K562 (cell line): ENCODE data around the gene ZDHHC8. TPM values are rescaled to one million over a fixed set of nuclear protein-coding genes. Genes with fewer than 3 reads are reported as not detected.

Source experiments
- ARHGAP35 ChIP-seq: fragments of 450-650 bp; IDR thresholded peaks from 2 replicates; pipeline ENCODE4 v1.6.1; 2018; ENCODE audit not compliant: partially characterized antibody
- BRD9 ChIP-seq: fragments of 450-650 bp; IDR thresholded peaks from 2 replicates; pipeline ENCODE4 v1.6.1; 2018; ENCODE audit warnings: low read depth; ENCODE audit not compliant: partially characterized antibody
- CHCHD3 ChIP-seq: fragments of 250-450 bp; sonication (Bioruptor Pico); IDR thresholded peaks from 2 replicates; pipeline ENCODE4 v2.1.2; 2022; ENCODE audit warnings: mild to moderate bottlenecking
- DNMT1 ChIP-seq: fragments of 450-650 bp; IDR thresholded peaks from 2 replicates; pipeline ENCODE4 v1.6.1; 2016; ENCODE audit warnings: antibody characterized with exemption, mild to moderate bottlenecking
- GATA2 ChIP-seq: sonication (generic); formaldehyde crosslinking; IDR thresholded peaks from 2 replicates; pipeline ENCODE4 v1.4.0; 2020; ENCODE audit warnings: mild to moderate bottlenecking, missing genetic modification reagents
- HNRNPH1 ChIP-seq: fragments of 200-400 bp; formaldehyde crosslinking; optimal IDR thresholded peaks from 2 replicates; pipeline ENCODE3; 2017; ENCODE audit warnings: low read depth, mild to moderate bottlenecking, low read length, moderate library complexity
- HNRNPK ChIP-seq: fragments of 200-400 bp; formaldehyde crosslinking; IDR thresholded peaks from one replicate; pipeline ENCODE4 v1.6.1; 2018; ENCODE audit warnings: mild to moderate bottlenecking, low read depth, low read length; ENCODE audit not compliant: poor library complexity, severe bottlenecking
- HNRNPLL ChIP-seq: fragments of 200-400 bp; formaldehyde crosslinking; IDR thresholded peaks from 2 replicates; pipeline ENCODE4 v1.6.1; 2017; ENCODE audit warnings: low read length, low read depth, mild to moderate bottlenecking; ENCODE audit not compliant: poor library complexity, severe bottlenecking
- KDM5B ChIP-seq: fragments of 200-600 bp; sonication (generic); IDR thresholded peaks from 2 replicates; pipeline ENCODE4 v1.6.1; 2012; ENCODE audit warnings: low read depth, mild to moderate bottlenecking, moderate library complexity, low read length, control low read depth, inconsistent platforms; ENCODE audit not compliant: insufficient replicate concordance
- PHB ChIP-seq: fragments of 250-450 bp; sonication (Bioruptor Pico); IDR thresholded peaks from 2 replicates; pipeline ENCODE4 v1.5.0; 2021
- SRSF1 ChIP-seq: fragments of 200-400 bp; formaldehyde crosslinking; IDR thresholded peaks from 2 replicates; pipeline ENCODE4 v1.6.1; 2017; ENCODE audit warnings: mild to moderate bottlenecking, low read depth, low read length, moderate library complexity
- SUPT5H ChIP-seq: fragments of 450-650 bp; IDR thresholded peaks from 2 replicates; pipeline ENCODE4 v1.6.1; 2016
- TRIM24 ChIP-seq, 2 experiments: fragments of 450-650 bp; IDR thresholded peaks; 2 replicates each; pipeline ENCODE4 v1.6.1; 2016
- ZFP36 ChIP-seq: fragments of 150-350 bp; IDR thresholded peaks from 2 replicates; pipeline ENCODE4 v1.6.1; 2018; ENCODE audit warnings: low read length, low read depth; ENCODE audit not compliant: partially characterized antibody
- ZNF764 ChIP-seq: fragments of 250-450 bp; sonication (Bioruptor Pico); IDR thresholded peaks from 2 replicates; pipeline ENCODE4 v1.4.0; 2020; ENCODE audit warnings: low read depth, mild to moderate bottlenecking, moderate library complexity
- polyA plus RNA-seq, 8 experiments: library from polyadenylated mRNA; depleted of rRNA in 4 of 8; stranded (reverse) in 5 of 8; unstranded in 3 of 8; fragments of >200 nt; fragmentation: Nextera tagmentation in 2 of 8; fragmentation: Illumina TruSeq in 1 of 8; extraction: Ambion mirVana in 2 of 8; extraction: Trizol in 1 of 8; gene quantifications; 2 replicates each; pipeline versions ENCODE4 v1.2.1 to v1.2.3, GENCODE V29; 2011 to 2014; ENCODE audit warnings: inconsistent platforms in 1 of 8, missing spikeins in 1 of 8
- total RNA-seq, 7 experiments: library from RNA; depleted of rRNA in 6 of 7; stranded (reverse); fragments of >200 nt in 6 of 7; fragmentation: Illumina TruSeq in 2 of 7; extraction: Trizol in 2 of 7; gene quantifications; 2 replicates each; pipeline versions ENCODE4 v1.2.1 to v1.2.3, GENCODE V29; 2011 to 2021; ENCODE audit warnings: low replicate concordance in 1 of 7
- TF ChIP-seq, protein P1 (sequence below): fragments of 450-650 bp; IDR thresholded peaks from 2 replicates; pipeline ENCODE4 v1.7.1; 2018; ENCODE audit warnings: mild to moderate bottlenecking, low read depth; ENCODE audit not compliant: partially characterized antibody
- TF ChIP-seq, protein P2 (sequence below): sonication (generic); IDR thresholded peaks from 2 replicates; pipeline ENCODE4 v1.6.1; 2016
- TF ChIP-seq, protein P3 (sequence below): fragments of 450-650 bp; IDR thresholded peaks from 2 replicates; pipeline ENCODE4 v1.6.1; 2018; ENCODE audit warnings: mild to moderate bottlenecking, low read depth; ENCODE audit not compliant: partially characterized antibody
- TF ChIP-seq, protein P4 (sequence below): fragments of 250-450 bp; sonication (Bioruptor Pico); IDR thresholded peaks from 2 replicates; pipeline ENCODE4 v1.4.0; 2020; ENCODE audit warnings: mild to moderate bottlenecking

ZDHHC8 gene
- total and polyA plus RNA-seq, 9 of the 15 experiments (the other 6 are each of a cell fraction or from before 2014, with no cell fraction given), result 0.04 to 109 (median 16.4) TPM

DNA sequence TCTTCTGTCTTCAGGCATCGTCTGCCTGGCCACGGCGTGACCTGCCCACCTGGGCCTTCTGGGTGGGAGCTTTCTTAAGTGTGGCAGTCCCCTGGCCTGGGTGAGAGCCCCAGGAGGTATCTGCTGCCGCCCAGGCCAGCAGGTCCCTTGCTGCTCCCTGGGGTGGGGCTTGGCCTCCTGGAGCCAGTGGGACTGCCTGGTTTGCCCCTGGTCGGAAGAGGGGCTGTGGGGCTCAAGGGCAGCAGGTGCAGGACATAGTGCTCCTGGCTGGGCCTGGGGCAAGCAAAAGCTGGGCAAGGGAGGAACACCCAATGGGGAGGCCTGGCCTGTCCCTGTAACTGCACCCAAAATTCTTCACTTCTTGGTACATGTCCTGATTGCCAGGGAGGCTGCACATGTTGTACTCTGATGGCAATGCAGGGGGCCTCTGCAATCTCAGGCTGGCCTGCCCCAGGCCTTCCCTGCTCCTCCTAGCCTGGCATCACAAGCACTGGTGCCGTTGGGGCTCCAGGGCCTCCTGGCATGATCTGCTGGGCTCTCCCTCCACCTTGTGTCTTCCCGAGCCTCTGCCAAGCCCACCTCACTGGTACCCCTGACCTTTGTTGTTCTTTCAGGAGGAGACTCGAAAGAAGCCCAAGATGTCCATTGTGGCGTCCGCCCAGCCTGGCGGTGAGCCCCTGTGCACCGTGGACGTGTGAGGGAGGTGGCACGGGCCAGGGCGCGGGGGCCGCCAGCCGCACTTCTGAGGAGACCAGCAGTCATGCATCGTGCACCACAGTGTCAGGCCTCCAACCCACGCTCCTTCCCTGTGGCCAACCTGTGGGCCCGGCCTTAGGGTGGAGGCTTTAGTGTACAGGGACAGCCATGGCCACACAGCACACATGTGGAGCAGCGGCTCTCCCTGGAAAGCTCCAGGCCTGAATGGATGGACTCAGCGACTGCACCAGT is 21.9 kb upstream of the ZDHHC8 start (continued):
- TF ChIP-seq, protein P1, sequence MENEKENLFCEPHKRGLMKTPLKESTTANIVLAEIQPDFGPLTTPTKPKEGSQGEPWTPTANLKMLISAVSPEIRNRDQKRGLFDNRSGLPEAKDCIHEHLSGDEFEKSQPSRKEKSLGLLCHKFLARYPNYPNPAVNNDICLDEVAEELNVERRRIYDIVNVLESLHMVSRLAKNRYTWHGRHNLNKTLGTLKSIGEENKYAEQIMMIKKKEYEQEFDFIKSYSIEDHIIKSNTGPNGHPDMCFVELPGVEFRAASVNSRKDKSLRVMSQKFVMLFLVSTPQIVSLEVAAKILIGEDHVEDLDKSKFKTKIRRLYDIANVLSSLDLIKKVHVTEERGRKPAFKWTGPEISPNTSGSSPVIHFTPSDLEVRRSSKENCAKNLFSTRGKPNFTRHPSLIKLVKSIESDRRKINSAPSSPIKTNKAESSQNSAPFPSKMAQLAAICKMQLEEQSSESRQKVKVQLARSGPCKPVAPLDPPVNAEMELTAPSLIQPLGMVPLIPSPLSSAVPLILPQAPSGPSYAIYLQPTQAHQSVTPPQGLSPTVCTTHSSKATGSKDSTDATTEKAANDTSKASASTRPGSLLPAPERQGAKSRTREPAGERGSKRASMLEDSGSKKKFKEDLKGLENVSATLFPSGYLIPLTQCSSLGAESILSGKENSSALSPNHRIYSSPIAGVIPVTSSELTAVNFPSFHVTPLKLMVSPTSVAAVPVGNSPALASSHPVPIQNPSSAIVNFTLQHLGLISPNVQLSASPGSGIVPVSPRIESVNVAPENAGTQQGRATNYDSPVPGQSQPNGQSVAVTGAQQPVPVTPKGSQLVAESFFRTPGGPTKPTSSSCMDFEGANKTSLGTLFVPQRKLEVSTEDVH, result no peak
- TF ChIP-seq HNRNPH1, result no peak
- TF ChIP-seq HNRNPLL, result peak; percentile 38
- TF ChIP-seq, protein P2, sequence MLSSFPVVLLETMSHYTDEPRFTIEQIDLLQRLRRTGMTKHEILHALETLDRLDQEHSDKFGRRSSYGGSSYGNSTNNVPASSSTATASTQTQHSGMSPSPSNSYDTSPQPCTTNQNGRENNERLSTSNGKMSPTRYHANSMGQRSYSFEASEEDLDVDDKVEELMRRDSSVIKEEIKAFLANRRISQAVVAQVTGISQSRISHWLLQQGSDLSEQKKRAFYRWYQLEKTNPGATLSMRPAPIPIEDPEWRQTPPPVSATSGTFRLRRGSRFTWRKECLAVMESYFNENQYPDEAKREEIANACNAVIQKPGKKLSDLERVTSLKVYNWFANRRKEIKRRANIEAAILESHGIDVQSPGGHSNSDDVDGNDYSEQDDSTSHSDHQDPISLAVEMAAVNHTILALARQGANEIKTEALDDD, result no peak
- TF ChIP-seq HNRNPK, result no peak
- TF ChIP-seq, protein P3, sequence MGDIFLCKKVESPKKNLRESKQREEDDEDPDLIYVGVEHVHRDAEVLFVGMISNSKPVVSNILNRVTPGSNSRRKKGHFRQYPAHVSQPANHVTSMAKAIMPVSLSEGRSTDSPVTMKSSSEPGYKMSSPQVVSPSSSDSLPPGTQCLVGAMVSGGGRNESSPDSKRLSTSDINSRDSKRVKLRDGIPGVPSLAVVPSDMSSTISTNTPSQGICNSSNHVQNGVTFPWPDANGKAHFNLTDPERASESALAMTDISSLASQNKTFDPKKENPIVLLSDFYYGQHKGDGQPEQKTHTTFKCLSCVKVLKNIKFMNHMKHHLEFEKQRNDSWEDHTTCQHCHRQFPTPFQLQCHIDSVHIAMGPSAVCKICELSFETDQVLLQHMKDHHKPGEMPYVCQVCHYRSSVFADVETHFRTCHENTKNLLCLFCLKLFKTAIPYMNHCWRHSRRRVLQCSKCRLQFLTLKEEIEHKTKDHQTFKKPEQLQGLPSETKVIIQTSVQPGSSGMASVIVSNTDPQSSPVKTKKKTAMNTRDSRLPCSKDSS, result no peak
- TF ChIP-seq SRSF1, result no peak
- TF ChIP-seq SUPT5H, result peak; percentile 61
- TF ChIP-seq ZNF764, result peak; percentile 10; the same call in 1 of the 2 replicates
- TF ChIP-seq GATA2 (CRISPR knock-in tag), result no peak
- no peak for TF ChIP-seq BRD9
- no peak for TF ChIP-seq ARHGAP35
- TF ChIP-seq TRIM24 (IDR thresholded peaks at IDR 0.05), result no peak
- peak; percentile 35; the same call in 1 of the 2 replicates for TF ChIP-seq CHCHD3
- TF ChIP-seq, protein P4, sequence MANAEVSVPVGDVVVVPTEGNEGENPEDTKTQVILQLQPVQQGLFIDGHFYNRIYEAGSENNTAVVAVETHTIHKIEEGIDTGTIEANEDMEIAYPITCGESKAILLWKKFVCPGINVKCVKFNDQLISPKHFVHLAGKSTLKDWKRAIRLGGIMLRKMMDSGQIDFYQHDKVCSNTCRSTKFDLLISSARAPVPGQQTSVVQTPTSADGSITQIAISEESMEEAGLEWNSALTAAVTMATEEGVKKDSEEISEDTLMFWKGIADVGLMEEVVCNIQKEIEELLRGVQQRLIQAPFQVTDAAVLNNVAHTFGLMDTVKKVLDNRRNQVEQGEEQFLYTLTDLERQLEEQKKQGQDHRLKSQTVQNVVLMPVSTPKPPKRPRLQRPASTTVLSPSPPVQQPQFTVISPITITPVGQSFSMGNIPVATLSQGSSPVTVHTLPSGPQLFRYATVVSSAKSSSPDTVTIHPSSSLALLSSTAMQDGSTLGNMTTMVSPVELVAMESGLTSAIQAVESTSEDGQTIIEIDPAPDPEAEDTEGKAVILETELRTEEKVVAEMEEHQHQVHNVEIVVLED (CRISPR knock-in tag), result no peak
- TF ChIP-seq PHB (CRISPR knock-in tag), result 0 out of 2 replicates have a peak, but pooled peaks have one; percentile 27
- TF ChIP-seq ZFP36, result no peak
- TF ChIP-seq KDM5B, result peak; percentile 30
- no peak for TF ChIP-seq DNMT1
